Hepatocyte (in vitro differentiated cells): ENCODE data around the gene NENF. TPM values are rescaled to one million over a fixed set of nuclear protein-coding genes. Genes with fewer than 3 reads are reported as not detected.

ENCODE experiments used
- DNase-seq: peaks from one replicate; pipeline ENCODE4 v3.0.0-alpha.2; 2016; ENCODE audit warnings: low spot score
- H2AFZ ChIP-seq: fragments of 200-600 bp; sonication (generic); 2 replicates; pipeline ENCODE4 v1.6.0; 2016; ENCODE audit warnings: antibody characterized with exemption, mild to moderate bottlenecking
- H3K27ac ChIP-seq: fragments of 200-600 bp; sonication (generic); 2 replicates; pipeline ENCODE4 v1.5.1; 2016; ENCODE audit warnings: mild to moderate bottlenecking
- H3K27me3 ChIP-seq: fragments of 200-600 bp; sonication (generic); 2 replicates; pipeline ENCODE4 v1.6.1; 2016
- H3K36me3 ChIP-seq: fragments of 200-600 bp; sonication (generic); replicated peaks from 2 replicates; pipeline ENCODE4 v1.5.1; 2016; ENCODE audit warnings: low read depth; ENCODE audit not compliant: insufficient read depth
- H3K4me1 ChIP-seq: fragments of 200-600 bp; sonication (generic); 2 replicates; pipeline ENCODE4 v1.5.1; 2016; ENCODE audit warnings: mild to moderate bottlenecking, moderate library complexity; ENCODE audit not compliant: insufficient read depth
- H3K4me2 ChIP-seq: fragments of 200-600 bp; sonication (generic); 2 replicates; pipeline ENCODE4 v1.6.0; 2016
- H3K4me3 ChIP-seq: fragments of 200-600 bp; sonication (generic); 2 replicates; pipeline ENCODE4 v1.5.1; 2016; ENCODE audit warnings: mild to moderate bottlenecking
- H3K79me2 ChIP-seq: fragments of 200-600 bp; sonication (generic); 2 replicates; pipeline ENCODE4 v1.6.0; 2017; ENCODE audit warnings: mild to moderate bottlenecking
- H3K9me2 ChIP-seq: fragments of 200-600 bp; sonication (generic); replicated peaks from 2 replicates; pipeline ENCODE4 v1.6.0; 2017; ENCODE audit warnings: mild to moderate bottlenecking; ENCODE audit not compliant: insufficient read depth
- H3K9me3 ChIP-seq: fragments of 200-600 bp; sonication (generic); 2 replicates; pipeline ENCODE4 v1.5.1; 2016; ENCODE audit warnings: low read depth, mild to moderate bottlenecking
- H4K20me1 ChIP-seq: fragments of 200-600 bp; sonication (generic); 2 replicates; pipeline ENCODE4 v1.6.0; 2016; ENCODE audit warnings: mild to moderate bottlenecking; ENCODE audit not compliant: insufficient read depth, poor library complexity, severe bottlenecking
- CTCF ChIP-seq: fragments of 200-600 bp; sonication (generic); IDR thresholded peaks from 2 replicates; pipeline ENCODE4 v1.5.1; 2016; ENCODE audit warnings: antibody characterized with exemption, mild to moderate bottlenecking; ENCODE audit not compliant: poor library complexity
- EZH2 ChIP-seq: fragments of 200-600 bp; sonication (generic); IDR thresholded peaks from 2 replicates; pipeline ENCODE4 v1.6.1; 2016; ENCODE audit warnings: antibody characterized with exemption, mild to moderate bottlenecking, borderline replicate concordance
- EZH2phosphoT487 ChIP-seq: fragments of 200-600 bp; sonication (generic); IDR thresholded peaks from one replicate; pipeline ENCODE4 v1.6.1; 2018; ENCODE audit warnings: antibody characterized with exemption, mild to moderate bottlenecking, low read depth, moderate library complexity; ENCODE audit not compliant: unreplicated experiment, severe bottlenecking
- WGBS: methylation state at CpG from one replicate; pipeline ENCODE4 v1.1.6; 2016; ENCODE audit warnings: low lambda C conversion rate; ENCODE audit errors: missing lambda C conversion rate; 5-methylcytosine and 5-hydroxymethylcytosine counted together
- polyA plus RNA-seq: library from polyadenylated mRNA; unstranded; fragments of >200 nt; fragmentation: Nextera tagmentation; extraction: Ambion mirVana; gene quantifications from 2 replicates; pipeline ENCODE4 v1.2.1, GENCODE V29; 2016
- total RNA-seq: library from RNA; depleted of rRNA; stranded (reverse); fragments of >200 nt; gene quantifications from 2 replicates; pipeline ENCODE4 v1.2.3, GENCODE V29; 2014

NENF gene
- total and polyA plus RNA-seq, 2 experiments from 2014 or later, result 52.3 to 115 TPM

- Histone ChIP-seq H3K4me3 (no peak overlapping the region), H3K4me1 (no peaks in the 10 kb centered on the region), H3K79me2 (no peaks in the 10 kb centered on the region), H3K27me3 (no peaks in the 10 kb centered on the region), H3K36me3 (no peaks in the 10 kb centered on the region), H3K9me3 (no peaks in the 10 kb centered on the region), H3K27ac (no peak overlapping the region), H3K4me2 (no peak overlapping the region), H2AFZ (no peak overlapping the region), H3K9me2 (no peaks in the 10 kb centered on the region), H4K20me1 (no peaks in the 10 kb centered on the region)
- WGBS, result 79% methylated on average over 12 of the region's 12 CpGs
- DNase-seq, result no peak
- TF ChIP-seq EZH2phosphoT487, result no peak
- TF ChIP-seq CTCF, result no peak
- no peak for TF ChIP-seq EZH2
Measured at GRCh38 chr1:212453156-212453857, 20.6 kb downstream of the NENF start.

DNA sequence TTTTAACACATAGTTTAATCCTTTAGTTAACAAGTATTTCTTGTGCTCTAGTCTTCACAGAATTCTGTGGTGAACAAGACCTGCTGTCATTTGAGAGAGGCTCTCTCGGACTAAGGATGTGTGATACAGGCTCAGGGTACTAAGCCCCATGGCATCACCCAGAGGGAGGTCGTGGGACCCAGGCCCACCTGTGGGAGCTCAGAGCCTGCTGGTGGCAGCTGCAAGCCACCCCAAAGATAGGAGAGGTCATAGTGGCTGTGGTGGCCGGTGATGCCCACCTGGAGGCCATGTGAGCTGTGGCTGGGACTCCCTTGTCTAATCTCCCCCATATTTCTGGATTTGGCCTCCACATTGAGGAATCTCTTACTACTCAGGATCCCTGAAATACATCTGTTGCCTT is 22.0 kb downstream of the NENF start:
- Histone ChIP-seq H2AFZ (no peak overlapping the region), H3K4me3 (no peak overlapping the region), H3K27ac (no peak overlapping the region), H3K36me3 (no peaks in the 10 kb centered on the region), H3K27me3 (no peaks in the 10 kb centered on the region), H4K20me1 (no peaks in the 10 kb centered on the region), H3K79me2 (no peaks in the 10 kb centered on the region), H3K4me1 (no peaks in the 10 kb centered on the region), H3K9me2 (no peaks in the 10 kb centered on the region), H3K9me3 (no peaks in the 10 kb centered on the region), H3K4me2 (no peak overlapping the region)
- no peak for DNase-seq
- 83% methylated on average over 3 of the region's 3 CpGs for WGBS
- no peak for TF ChIP-seq EZH2
- TF ChIP-seq EZH2phosphoT487, result no peak
- TF ChIP-seq CTCF, result no peak

DNA sequence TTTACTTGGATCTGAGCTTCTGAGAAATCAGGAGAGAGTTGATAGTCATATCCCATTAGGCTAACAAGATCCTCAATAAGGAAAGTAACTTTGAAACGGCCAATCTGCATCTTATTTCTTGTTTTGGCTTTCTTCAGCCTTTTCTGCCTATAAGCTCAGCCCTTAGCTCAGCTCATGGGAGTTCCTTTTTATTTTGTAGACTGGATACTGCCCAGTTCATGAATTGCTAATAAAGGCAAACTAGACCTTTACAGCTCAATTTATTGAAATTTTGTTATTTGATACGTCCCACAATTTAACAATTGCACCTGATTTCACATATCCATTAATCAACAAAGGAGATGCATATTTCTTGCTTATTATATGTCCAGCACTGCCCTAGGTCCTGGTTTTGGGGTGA is 22.7 kb downstream of the NENF start:
- H3K36me3 ChIP-seq, result no peaks in the 10 kb centered on the region
- H3K4me3 ChIP-seq, result no peak overlapping the region
- H3K9me2 ChIP-seq, result no peaks in the 10 kb centered on the region
- no peak overlapping the region for H2AFZ ChIP-seq
- TF ChIP-seq EZH2, result no peak
- no peak for TF ChIP-seq EZH2phosphoT487
- no peak for TF ChIP-seq CTCF
- no peaks in the 10 kb centered on the region for H3K79me2 ChIP-seq
- H4K20me1 ChIP-seq, result no peaks in the 10 kb centered on the region
- H3K4me1 ChIP-seq, result no peaks in the 10 kb centered on the region
- no peaks in the 10 kb centered on the region for H3K27me3 ChIP-seq
- 92% methylated on average over 2 of the region's 2 CpGs for WGBS
- H3K27ac ChIP-seq, result no peak overlapping the region
- H3K9me3 ChIP-seq, result no peaks in the 10 kb centered on the region
- DNase-seq, result no peak
- no peak overlapping the region for H3K4me2 ChIP-seq
